HG03565 (cell line): ENCODE results near the gene FLYWCH2.
A peak's percentile ranks its signal among the peaks of the same experiment; 100 is the strongest.

Source experiments
- ATAC-seq: cut with Tn5 transposase; IDR thresholded peaks from one replicate; pipeline ENCODE4 v1.9.1; 2021; ENCODE audit warnings: mild to moderate bottlenecking, moderate library complexity; ENCODE audit not compliant: unreplicated experiment

Gene FLYWCH2

GRCh38 chr16:2882650-2883457, at the start of gene FLYWCH2:
Gene FLYWCH2, plus strand, starts transcription at chr16:2883215. Its CDS starts 13,235 bp downstream, at chr16:2896450.
- ATAC-seq = peak; percentile 74

GRCh38 chr16:2833776-2834175, 49.2 kb upstream of the FLYWCH2 start:
- no peak for ATAC-seq

GRCh38 chr16:2834968-2835367, 48.0 kb upstream of the FLYWCH2 start:
- ATAC-seq = no peak

- ATAC-seq = no peak
Observed at GRCh38 chr16:2835638-2836493, 47.1 kb upstream of the FLYWCH2 start.

- ATAC-seq = no peak
Observed at GRCh38 chr16:2836646-2837508, 46.1 kb upstream of the FLYWCH2 start.

- ATAC-seq = no peak
Observed at GRCh38 chr16:2838928-2839327, 44.1 kb upstream of the FLYWCH2 start.

- ATAC-seq = no peak
Observed at GRCh38 chr16:2839650-2840450, 43.2 kb upstream of the FLYWCH2 start.

- no peak for ATAC-seq
Observed at GRCh38 chr16:2840914-2841313, 42.1 kb upstream of the FLYWCH2 start.

GRCh38 chr16:2841606-2842339, 41.2 kb upstream of the FLYWCH2 start:
- no peak for ATAC-seq

GRCh38 chr16:2842340-2843000, 40.5 kb upstream of the FLYWCH2 start:
- ATAC-seq = no peak

GRCh38 chr16:2843526-2843925, 39.5 kb upstream of the FLYWCH2 start:
- ATAC-seq = no peak

GRCh38 chr16:2845116-2845515, 37.9 kb upstream of the FLYWCH2 start:
- ATAC-seq = no peak

- ATAC-seq = no peak
Observed at GRCh38 chr16:2846511-2847310, 36.3 kb upstream of the FLYWCH2 start.

- ATAC-seq = no peak
Observed at GRCh38 chr16:2848933-2849725, 33.9 kb upstream of the FLYWCH2 start.

- no peak for ATAC-seq
Observed at GRCh38 chr16:2852003-2852730, 30.8 kb upstream of the FLYWCH2 start.

GRCh38 chr16:2852731-2853507, 30.1 kb upstream of the FLYWCH2 start:
- no peak for ATAC-seq
